Chondrocyte (in vitro differentiated cells): ENCODE data around the gene PPFIA1. TPM values are rescaled to one million over a fixed set of nuclear protein-coding genes. Genes with fewer than 3 reads are reported as not detected.

Source experiments
- DNase-seq: peaks from one replicate; pipeline ENCODE4 v3.0.0; 2021; ENCODE audit warnings: mixed read lengths, low spot score
- H3K27ac Mint-ChIP-seq: one replicate; pipeline ENCODE4 v1.8.0; 2021; ENCODE audit warnings: mild to moderate bottlenecking, moderate library complexity, mixed read lengths; ENCODE audit not compliant: unreplicated experiment
- H3K27me3 Mint-ChIP-seq: 2 replicates; pipeline ENCODE4 v1.8.0; 2021; ENCODE audit warnings: low read depth, mixed read lengths
- H3K36me3 Mint-ChIP-seq: 2 replicates; pipeline ENCODE4 v1.8.0; 2021; ENCODE audit warnings: low read depth, mixed read lengths
- H3K4me1 Mint-ChIP-seq: 2 replicates; pipeline ENCODE4 v1.8.0; 2021; ENCODE audit warnings: low read depth, mild to moderate bottlenecking, mixed read lengths
- H3K4me3 Mint-ChIP-seq: one replicate; pipeline ENCODE4 v1.8.0; 2021; ENCODE audit warnings: mild to moderate bottlenecking, moderate library complexity, mixed read lengths; ENCODE audit not compliant: unreplicated experiment
- H3K9me3 Mint-ChIP-seq: 2 replicates; pipeline ENCODE4 v1.8.0; 2021; ENCODE audit warnings: low read depth, mixed read lengths
- total RNA-seq: library from RNA; stranded (reverse); gene quantifications from 3 replicates; pipeline ENCODE4 v1.2.1, GENCODE V29; 2021
- TF ChIP-seq, protein P1 (sequence below): fragments of 200-600 bp; sonication (generic); IDR thresholded peaks from 2 replicates; pipeline ENCODE4 v1.5.0; 2021; ENCODE audit warnings: antibody characterized with exemption, mild to moderate bottlenecking, moderate library complexity

The PPFIA1 gene
- total RNA-seq, 1 donor from 2014 or later, result 63.5 TPM

- TF ChIP-seq, protein P1, sequence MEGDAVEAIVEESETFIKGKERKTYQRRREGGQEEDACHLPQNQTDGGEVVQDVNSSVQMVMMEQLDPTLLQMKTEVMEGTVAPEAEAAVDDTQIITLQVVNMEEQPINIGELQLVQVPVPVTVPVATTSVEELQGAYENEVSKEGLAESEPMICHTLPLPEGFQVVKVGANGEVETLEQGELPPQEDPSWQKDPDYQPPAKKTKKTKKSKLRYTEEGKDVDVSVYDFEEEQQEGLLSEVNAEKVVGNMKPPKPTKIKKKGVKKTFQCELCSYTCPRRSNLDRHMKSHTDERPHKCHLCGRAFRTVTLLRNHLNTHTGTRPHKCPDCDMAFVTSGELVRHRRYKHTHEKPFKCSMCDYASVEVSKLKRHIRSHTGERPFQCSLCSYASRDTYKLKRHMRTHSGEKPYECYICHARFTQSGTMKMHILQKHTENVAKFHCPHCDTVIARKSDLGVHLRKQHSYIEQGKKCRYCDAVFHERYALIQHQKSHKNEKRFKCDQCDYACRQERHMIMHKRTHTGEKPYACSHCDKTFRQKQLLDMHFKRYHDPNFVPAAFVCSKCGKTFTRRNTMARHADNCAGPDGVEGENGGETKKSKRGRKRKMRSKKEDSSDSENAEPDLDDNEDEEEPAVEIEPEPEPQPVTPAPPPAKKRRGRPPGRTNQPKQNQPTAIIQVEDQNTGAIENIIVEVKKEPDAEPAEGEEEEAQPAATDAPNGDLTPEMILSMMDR, result no peak
- Mint-ChIP-seq H3K27me3 (no peaks in the 10 kb centered on the region), H3K4me3 (no peak overlapping the region), H3K27ac (no peak overlapping the region), H3K4me1 (peaks cover 1% of the 10 kb centered on the region), H3K36me3 (peaks cover 26% of the 10 kb centered on the region), H3K9me3 (no peaks in the 10 kb centered on the region)
- no peak for DNase-seq
These were observed 82.1 kb downstream of the PPFIA1 start for GRCh38 chr11:70352601-70353000.

DNA sequence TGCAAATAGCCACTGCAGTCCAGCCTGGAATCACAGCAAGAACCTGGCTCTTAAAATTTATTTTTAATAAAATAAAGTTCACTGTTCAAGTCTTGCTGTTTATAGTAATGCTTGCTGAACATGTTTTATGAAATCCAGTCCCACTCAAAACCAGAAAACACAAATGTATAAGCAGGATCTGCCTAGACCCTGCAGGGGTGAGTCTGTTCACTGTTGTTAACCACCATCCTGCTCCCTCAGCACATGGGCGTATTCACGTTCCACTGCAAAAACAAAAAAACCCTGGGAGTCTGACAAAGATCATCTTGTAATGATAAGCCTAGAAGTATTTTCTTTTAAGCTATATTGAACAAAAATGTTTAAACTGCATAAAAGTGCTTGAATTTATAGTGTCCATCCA, 82.8 kb downstream of the PPFIA1 start:
- H3K27me3 Mint-ChIP-seq, result no peaks in the 10 kb centered on the region
- TF ChIP-seq, protein P1, result no peak
- H3K27ac Mint-ChIP-seq, result no peak overlapping the region
- no peaks in the 10 kb centered on the region for H3K9me3 Mint-ChIP-seq
- H3K36me3 Mint-ChIP-seq, result peaks cover 26% of the 10 kb centered on the region
- H3K4me1 Mint-ChIP-seq, result peaks cover 6% of the 10 kb centered on the region
- no peak for DNase-seq
- no peak overlapping the region for H3K4me3 Mint-ChIP-seq

DNA sequence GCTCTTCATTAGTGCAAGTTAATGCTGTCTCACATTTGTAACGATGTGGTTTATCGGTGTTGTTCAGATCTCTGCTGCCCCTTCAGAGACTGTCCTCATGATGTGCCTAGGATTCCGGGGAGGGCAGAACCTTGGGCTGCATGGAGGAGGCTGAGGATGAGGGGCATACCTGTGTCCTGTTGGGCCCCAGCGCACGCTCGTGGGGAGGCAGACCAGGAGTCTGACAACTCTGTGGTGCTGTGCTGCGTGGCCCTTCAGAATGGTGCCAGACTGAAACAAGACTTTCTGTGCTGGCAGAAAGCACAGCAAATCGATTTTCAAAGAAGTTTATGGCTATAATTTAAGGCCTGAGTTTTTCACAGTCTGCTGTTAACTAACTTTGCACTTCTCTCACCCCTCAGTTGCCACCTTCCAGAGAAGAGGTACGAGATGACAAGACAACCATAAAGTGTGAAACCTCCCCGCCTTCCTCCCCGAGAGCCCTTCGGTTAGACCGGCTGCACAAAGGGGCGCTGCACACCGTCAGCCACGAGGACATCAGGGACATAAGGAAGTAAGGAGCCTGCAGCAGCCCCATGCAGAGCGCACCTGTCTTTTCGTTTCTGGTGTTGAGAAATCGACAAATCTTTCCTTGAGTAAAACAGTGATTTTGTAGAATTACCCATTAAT, 83.5 kb downstream of the PPFIA1 start:
- no peak for DNase-seq
- TF ChIP-seq, protein P1, result no peak
- peaks cover 24% of the 10 kb centered on the region for H3K36me3 Mint-ChIP-seq
- no peaks in the 10 kb centered on the region for H3K27me3 Mint-ChIP-seq
- no peaks in the 10 kb centered on the region for H3K9me3 Mint-ChIP-seq
- no peak overlapping the region for H3K27ac Mint-ChIP-seq
- no peak overlapping the region for H3K4me3 Mint-ChIP-seq
- H3K4me1 Mint-ChIP-seq, result peaks cover 6% of the 10 kb centered on the region

GRCh38 chr11:70354629-70355028, 84.1 kb downstream of the PPFIA1 start:
- Mint-ChIP-seq H3K36me3 (peaks cover 23% of the 10 kb centered on the region), H3K27ac (no peak overlapping the region), H3K27me3 (no peaks in the 10 kb centered on the region), H3K4me1 (peaks cover 6% of the 10 kb centered on the region), H3K4me3 (no peak overlapping the region), H3K9me3 (no peaks in the 10 kb centered on the region)
- TF ChIP-seq, protein P1, result no peak
- no peak for DNase-seq

DNA sequence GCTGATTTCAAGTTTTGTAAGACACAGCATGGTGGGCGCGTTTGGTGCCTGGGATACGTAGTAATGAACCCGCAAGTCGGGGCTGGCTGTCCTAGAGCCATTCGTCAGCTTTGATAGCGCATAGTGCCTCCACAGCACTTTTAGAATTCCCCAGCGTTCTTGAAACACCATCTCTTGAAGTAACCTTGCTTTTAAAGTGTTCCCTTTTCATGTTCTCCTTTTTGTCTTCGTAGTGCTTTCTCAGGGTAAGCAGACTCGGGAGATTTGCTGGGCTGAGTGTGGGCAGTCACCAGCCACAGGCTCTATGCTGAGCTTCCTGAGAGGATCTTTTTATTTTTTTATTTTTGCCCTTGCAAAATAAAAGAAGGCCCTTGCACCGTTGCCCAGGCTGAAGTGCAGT, 88.3 kb downstream of the PPFIA1 start:
- Mint-ChIP-seq H3K4me3 (no peak overlapping the region), H3K27me3 (no peaks in the 10 kb centered on the region), H3K27ac (no peak overlapping the region), H3K4me1 (peaks cover 11% of the 10 kb centered on the region), H3K9me3 (no peaks in the 10 kb centered on the region), H3K36me3 (peaks cover 27% of the 10 kb centered on the region)
- TF ChIP-seq, protein P1, result no peak
- no peak for DNase-seq
